IPS-11a (cell line): ENCODE data around the gene HNF1A.
"Not testable (repeated sequence)": the region's sequence is repeated elsewhere in the genome, so short reads cannot be mapped to it uniquely, and the experiment has no call there.

Source experiments
- H3K4me3 ChIP-seq: one replicate; pipeline ENCODE4 v1.5.1; 2013; ENCODE audit warnings: low read depth, low read length, control low read depth

Gene HNF1A

GRCh38 chr12:120978296-120979219 is at the start of gene HNF1A:
Gene HNF1A, plus strand, starts transcription at chr12:120978543. Its CDS starts 226 bp downstream, at chr12:120978769.
- no peak within 1 kb of the TSS for H3K4me3 ChIP-seq

GRCh38 chr12:120928864-120929652 is 49.3 kb upstream of the HNF1A start:
- no peak overlapping the region for H3K4me3 ChIP-seq

GRCh38 chr12:120930032-120930431 is 48.3 kb upstream of the HNF1A start:
- H3K4me3 ChIP-seq = no peak overlapping the region

- no peak overlapping the region for H3K4me3 ChIP-seq
These were observed 46.3 kb upstream of the HNF1A start for GRCh38 chr12:120932058-120932457.

- H3K4me3 ChIP-seq = no peak overlapping the region
These were observed 45.3 kb upstream of the HNF1A start for GRCh38 chr12:120932956-120933526.

- no peak overlapping the region for H3K4me3 ChIP-seq
These were observed 44.6 kb upstream of the HNF1A start for GRCh38 chr12:120933786-120934185.

GRCh38 chr12:120936197-120936596 is 42.1 kb upstream of the HNF1A start:
- no peak overlapping the region for H3K4me3 ChIP-seq

- H3K4me3 ChIP-seq = no peak overlapping the region
These were observed 39.8 kb upstream of the HNF1A start for GRCh38 chr12:120938496-120938895.

- H3K4me3 ChIP-seq = no peak overlapping the region
These were observed 38.8 kb upstream of the HNF1A start for GRCh38 chr12:120939523-120939922.

- H3K4me3 ChIP-seq = no peak overlapping the region
These were observed 38.3 kb upstream of the HNF1A start for GRCh38 chr12:120940006-120940405.

- H3K4me3 ChIP-seq = no peak overlapping the region
These were observed 37.5 kb upstream of the HNF1A start for GRCh38 chr12:120940799-120941198.

GRCh38 chr12:120941412-120941811 is 36.9 kb upstream of the HNF1A start:
- H3K4me3 ChIP-seq = no peak overlapping the region

- no peak overlapping the region for H3K4me3 ChIP-seq
These were observed 36.4 kb upstream of the HNF1A start for GRCh38 chr12:120941846-120942405.

- H3K4me3 ChIP-seq = no peak overlapping the region
These were observed 34.9 kb upstream of the HNF1A start for GRCh38 chr12:120943482-120943881.

GRCh38 chr12:120944645-120945217 is 33.6 kb upstream of the HNF1A start:
- no peak overlapping the region for H3K4me3 ChIP-seq

GRCh38 chr12:120945516-120945915 is 32.8 kb upstream of the HNF1A start:
- not testable (repeated sequence) for H3K4me3 ChIP-seq

GRCh38 chr12:120950260-120950799 is 28.0 kb upstream of the HNF1A start:
- H3K4me3 ChIP-seq = not testable (repeated sequence)

- H3K4me3 ChIP-seq = no peak overlapping the region
These were observed 27.5 kb upstream of the HNF1A start for GRCh38 chr12:120950807-120951206.

- H3K4me3 ChIP-seq = no peak overlapping the region
These were observed 23.1 kb upstream of the HNF1A start for GRCh38 chr12:120955232-120955631.

GRCh38 chr12:120956579-120957300 is 21.6 kb upstream of the HNF1A start:
- no peak overlapping the region for H3K4me3 ChIP-seq
